ENCODE results near the gene DLGAP1.

Gene DLGAP1

DNA sequence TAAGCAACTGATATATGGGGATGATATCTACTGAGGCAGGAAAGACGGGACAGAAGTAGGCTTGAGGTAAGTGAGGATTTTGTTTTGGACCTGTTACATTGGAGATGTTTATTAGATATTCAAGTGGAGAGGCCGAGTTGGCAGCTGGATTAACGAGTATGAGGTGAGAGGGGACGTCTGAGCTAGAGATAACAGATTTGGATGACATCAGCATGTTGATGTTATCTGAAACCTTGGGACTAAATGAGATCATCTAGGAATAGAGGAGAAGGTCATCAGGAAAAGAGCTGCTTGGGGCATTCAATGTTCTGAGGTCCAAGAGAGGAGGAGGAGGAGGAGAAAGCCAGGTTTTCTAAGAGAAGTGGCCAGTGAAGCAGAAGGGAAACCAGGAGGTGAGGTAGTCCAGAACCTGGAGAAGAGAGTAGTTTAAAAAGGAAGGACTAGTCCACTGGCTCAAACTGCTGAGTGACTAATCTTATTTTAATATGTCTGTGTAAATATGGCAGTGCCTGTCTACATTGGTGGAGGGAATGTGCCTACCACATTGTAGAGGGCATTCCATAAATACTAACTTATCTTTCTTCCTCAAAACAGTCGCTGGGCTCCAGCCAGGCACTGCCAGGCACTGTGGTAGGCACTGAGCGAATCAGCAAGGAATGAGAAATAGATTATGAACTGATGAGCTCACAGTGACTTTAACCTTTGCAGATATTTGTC is 488.3 kb downstream of the DLGAP1 start (continued):
- TF ChIP-seq ZNF138 (tag by site-specific recombination; IDR thresholded peaks at IDR 0.05; ENCODE audit: borderline replicate concordance) (no peak), ZNF248 (tag by site-specific recombination; IDR thresholded peaks at IDR 0.05) (no peak), ZNF169 (tag by site-specific recombination; IDR thresholded peaks at IDR 0.05) (no peak), ZNF624 (tag by site-specific recombination; IDR thresholded peaks at IDR 0.05) (no peak), MZF1 (tag by site-specific recombination; IDR thresholded peaks at IDR 0.05; ENCODE audit: borderline replicate concordance) (no peak), ZNF416 (tag by site-specific recombination; IDR thresholded peaks at IDR 0.05) (no peak), ZNF571 (tag by site-specific recombination; IDR thresholded peaks at IDR 0.05) (no peak), ZNF350 (tag by site-specific recombination; IDR thresholded peaks at IDR 0.05) (no peak), GLI2 (tag by site-specific recombination; IDR thresholded peaks at IDR 0.05; ENCODE audit: borderline replicate concordance, low read depth) (no peak; the same call in 1 of the 2 replicates), EGR2 (tag by site-specific recombination; IDR thresholded peaks at IDR 0.05; ENCODE audit: low read depth) (no peak), ZNF610 (tag by site-specific recombination; IDR thresholded peaks at IDR 0.05; ENCODE audit: borderline replicate concordance) (no peak), KLF1 (tag by site-specific recombination; IDR thresholded peaks at IDR 0.05) (0 out of 2 replicates have a peak, but pooled peaks have one; percentile 14), ZNF404 (tag by site-specific recombination; IDR thresholded peaks at IDR 0.05) (no peak), ZNF112 (tag by site-specific recombination; IDR thresholded peaks at IDR 0.05) (no peak), ZNF555 (tag by site-specific recombination; conservative IDR thresholded peaks at IDR 0.05) (no peak), ZBTB1 (tag by site-specific recombination; IDR thresholded peaks at IDR 0.05) (no peak), ZBTB8A (tag by site-specific recombination; IDR thresholded peaks at IDR 0.05) (no peak), ZNF335 (tag by site-specific recombination; conservative IDR thresholded peaks at IDR 0.05) (peak; percentile 82), ZNF184 (tag by site-specific recombination; IDR thresholded peaks at IDR 0.05) (no peak), ZNF19 (tag by site-specific recombination; IDR thresholded peaks at IDR 0.05; ENCODE audit: low read depth) (0 out of 2 replicates have a peak, but pooled peaks have one; percentile 28), ZNF670 (tag by site-specific recombination; IDR thresholded peaks at IDR 0.05; ENCODE audit: low read depth) (no peak), ZNF777 (tag by site-specific recombination; IDR thresholded peaks at IDR 0.05; ENCODE audit: borderline replicate concordance) (no peak), ZNF354C (tag by site-specific recombination; IDR thresholded peaks at IDR 0.05; ENCODE audit: borderline replicate concordance, low read depth) (no peak)
- TF ChIP-seq, protein P1, sequence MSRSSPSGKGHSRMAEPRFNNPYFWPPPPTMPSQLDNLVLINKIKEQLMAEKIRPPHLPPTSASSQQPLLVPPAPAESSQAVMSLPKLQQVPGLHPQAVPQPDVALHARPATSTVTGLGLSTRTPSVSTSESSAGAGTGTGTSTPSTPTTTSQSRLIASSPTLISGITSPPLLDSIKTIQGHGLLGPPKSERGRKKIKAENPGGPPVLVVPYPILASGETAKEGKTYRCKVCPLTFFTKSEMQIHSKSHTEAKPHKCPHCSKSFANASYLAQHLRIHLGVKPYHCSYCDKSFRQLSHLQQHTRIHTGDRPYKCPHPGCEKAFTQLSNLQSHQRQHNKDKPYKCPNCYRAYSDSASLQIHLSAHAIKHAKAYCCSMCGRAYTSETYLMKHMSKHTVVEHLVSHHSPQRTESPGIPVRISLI (tag by site-specific recombination; IDR thresholded peaks at IDR 0.05) = 0 out of 2 replicates have a peak, but pooled peaks have one; percentile 61
- TF ChIP-seq, protein P2, sequence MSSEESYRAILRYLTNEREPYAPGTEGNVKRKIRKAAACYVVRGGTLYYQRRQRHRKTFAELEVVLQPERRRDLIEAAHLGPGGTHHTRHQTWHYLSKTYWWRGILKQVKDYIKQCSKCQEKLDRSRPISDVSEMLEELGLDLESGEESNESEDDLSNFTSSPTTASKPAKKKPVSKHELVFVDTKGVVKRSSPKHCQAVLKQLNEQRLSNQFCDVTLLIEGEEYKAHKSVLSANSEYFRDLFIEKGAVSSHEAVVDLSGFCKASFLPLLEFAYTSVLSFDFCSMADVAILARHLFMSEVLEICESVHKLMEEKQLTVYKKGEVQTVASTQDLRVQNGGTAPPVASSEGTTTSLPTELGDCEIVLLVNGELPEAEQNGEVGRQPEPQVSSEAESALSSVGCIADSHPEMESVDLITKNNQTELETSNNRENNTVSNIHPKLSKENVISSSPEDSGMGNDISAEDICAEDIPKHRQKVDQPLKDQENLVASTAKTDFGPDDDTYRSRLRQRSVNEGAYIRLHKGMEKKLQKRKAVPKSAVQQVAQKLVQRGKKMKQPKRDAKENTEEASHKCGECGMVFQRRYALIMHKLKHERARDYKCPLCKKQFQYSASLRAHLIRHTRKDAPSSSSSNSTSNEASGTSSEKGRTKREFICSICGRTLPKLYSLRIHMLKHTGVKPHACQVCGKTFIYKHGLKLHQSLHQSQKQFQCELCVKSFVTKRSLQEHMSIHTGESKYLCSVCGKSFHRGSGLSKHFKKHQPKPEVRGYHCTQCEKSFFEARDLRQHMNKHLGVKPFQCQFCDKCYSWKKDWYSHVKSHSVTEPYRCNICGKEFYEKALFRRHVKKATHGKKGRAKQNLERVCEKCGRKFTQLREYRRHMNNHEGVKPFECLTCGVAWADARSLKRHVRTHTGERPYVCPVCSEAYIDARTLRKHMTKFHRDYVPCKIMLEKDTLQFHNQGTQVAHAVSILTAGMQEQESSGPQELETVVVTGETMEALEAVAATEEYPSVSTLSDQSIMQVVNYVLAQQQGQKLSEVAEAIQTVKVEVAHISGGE (tag by site-specific recombination; conservative IDR thresholded peaks at IDR 0.05; ENCODE audit: low read depth) = no peak
- TF ChIP-seq, protein P3, sequence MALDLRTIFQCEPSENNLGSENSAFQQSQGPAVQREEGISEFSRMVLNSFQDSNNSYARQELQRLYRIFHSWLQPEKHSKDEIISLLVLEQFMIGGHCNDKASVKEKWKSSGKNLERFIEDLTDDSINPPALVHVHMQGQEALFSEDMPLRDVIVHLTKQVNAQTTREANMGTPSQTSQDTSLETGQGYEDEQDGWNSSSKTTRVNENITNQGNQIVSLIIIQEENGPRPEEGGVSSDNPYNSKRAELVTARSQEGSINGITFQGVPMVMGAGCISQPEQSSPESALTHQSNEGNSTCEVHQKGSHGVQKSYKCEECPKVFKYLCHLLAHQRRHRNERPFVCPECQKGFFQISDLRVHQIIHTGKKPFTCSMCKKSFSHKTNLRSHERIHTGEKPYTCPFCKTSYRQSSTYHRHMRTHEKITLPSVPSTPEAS (tag by site-specific recombination; IDR thresholded peaks at IDR 0.05) = no peak
- TF ChIP-seq, protein P4, sequence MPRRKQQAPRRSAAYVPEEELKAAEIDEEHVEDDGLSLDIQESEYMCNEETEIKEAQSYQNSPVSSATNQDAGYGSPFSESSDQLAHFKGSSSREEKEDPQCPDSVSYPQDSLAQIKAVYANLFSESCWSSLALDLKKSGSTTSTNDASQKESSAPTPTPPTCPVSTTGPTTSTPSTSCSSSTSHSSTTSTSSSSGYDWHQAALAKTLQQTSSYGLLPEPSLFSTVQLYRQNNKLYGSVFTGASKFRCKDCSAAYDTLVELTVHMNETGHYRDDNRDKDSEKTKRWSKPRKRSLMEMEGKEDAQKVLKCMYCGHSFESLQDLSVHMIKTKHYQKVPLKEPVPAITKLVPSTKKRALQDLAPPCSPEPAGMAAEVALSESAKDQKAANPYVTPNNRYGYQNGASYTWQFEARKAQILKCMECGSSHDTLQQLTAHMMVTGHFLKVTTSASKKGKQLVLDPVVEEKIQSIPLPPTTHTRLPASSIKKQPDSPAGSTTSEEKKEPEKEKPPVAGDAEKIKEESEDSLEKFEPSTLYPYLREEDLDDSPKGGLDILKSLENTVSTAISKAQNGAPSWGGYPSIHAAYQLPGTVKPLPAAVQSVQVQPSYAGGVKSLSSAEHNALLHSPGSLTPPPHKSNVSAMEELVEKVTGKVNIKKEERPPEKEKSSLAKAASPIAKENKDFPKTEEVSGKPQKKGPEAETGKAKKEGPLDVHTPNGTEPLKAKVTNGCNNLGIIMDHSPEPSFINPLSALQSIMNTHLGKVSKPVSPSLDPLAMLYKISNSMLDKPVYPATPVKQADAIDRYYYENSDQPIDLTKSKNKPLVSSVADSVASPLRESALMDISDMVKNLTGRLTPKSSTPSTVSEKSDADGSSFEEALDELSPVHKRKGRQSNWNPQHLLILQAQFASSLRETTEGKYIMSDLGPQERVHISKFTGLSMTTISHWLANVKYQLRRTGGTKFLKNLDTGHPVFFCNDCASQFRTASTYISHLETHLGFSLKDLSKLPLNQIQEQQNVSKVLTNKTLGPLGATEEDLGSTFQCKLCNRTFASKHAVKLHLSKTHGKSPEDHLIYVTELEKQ (tag by site-specific recombination; IDR thresholded peaks at IDR 0.05; ENCODE audit: borderline replicate concordance) = peak; percentile 94
